ENCODE data around the gene MED25.

DNA sequence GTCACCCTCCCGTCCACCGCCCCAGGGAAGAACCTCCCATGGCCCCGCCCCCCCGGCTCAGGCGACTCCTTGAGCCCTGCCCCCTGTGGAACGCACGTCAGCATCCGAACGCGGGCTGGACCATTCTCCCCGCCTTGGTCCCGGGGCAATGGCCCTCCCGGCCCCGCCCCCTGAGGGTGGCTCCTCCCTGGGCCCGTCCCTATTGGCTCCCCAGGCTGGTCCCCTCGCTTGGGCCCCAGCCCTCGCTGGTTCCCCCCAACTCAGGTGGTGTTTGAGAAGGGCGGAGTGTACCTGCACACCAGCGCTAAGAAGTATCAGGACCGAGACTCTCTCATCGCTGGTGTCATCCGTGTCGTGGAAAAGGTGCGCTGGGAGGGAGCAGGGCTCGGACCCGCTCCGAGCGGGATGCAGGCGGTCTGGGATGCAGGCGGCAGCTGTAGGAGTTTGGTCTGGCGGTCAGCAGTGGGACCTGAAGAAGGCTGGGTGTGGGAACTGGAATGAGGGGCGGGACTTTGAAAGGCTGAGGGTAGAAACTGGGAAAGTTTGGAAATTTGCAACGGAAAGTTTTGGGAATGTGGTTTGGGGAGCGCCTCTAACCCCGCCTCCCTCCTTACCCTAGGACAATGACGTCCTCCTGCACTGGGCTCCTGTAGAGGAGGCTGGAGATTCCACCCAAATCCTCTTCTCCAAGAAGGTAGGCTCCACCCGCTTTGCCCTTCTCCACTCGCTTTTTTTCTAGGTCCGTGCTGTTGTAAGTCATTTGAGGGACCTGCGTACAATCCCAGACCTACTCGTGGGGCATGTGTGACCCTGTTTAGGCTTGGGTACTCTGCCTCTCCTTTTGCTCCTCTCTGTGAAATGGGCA lies 60.0 kb downstream of the MED25 start:
- TF ChIP-seq ZFP3 (CRISPR knock-in tag; IDR thresholded peaks at IDR 0.05): peak; percentile 96
- no peak for TF ChIP-seq PATZ1 (CRISPR knock-in tag; IDR thresholded peaks at IDR 0.05; ENCODE audit: borderline replicate concordance)
- TF ChIP-seq, protein P1, sequence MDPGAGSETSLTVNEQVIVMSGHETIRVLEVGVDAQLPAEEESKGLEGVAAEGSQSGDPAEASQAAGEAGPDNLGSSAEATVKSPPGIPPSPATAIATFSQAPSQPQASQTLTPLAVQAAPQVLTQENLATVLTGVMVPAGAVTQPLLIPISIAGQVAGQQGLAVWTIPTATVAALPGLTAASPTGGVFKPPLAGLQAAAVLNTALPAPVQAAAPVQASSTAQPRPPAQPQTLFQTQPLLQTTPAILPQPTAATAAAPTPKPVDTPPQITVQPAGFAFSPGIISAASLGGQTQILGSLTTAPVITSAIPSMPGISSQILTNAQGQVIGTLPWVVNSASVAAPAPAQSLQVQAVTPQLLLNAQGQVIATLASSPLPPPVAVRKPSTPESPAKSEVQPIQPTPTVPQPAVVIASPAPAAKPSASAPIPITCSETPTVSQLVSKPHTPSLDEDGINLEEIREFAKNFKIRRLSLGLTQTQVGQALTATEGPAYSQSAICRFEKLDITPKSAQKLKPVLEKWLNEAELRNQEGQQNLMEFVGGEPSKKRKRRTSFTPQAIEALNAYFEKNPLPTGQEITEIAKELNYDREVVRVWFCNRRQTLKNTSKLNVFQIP (CRISPR knock-in tag; IDR thresholded peaks at IDR 0.05; ENCODE audit: borderline replicate concordance, low read depth): no peak
- TF ChIP-seq ZFP30 (CRISPR knock-in tag; IDR thresholded peaks at IDR 0.05): no peak
- TF ChIP-seq, protein P2, sequence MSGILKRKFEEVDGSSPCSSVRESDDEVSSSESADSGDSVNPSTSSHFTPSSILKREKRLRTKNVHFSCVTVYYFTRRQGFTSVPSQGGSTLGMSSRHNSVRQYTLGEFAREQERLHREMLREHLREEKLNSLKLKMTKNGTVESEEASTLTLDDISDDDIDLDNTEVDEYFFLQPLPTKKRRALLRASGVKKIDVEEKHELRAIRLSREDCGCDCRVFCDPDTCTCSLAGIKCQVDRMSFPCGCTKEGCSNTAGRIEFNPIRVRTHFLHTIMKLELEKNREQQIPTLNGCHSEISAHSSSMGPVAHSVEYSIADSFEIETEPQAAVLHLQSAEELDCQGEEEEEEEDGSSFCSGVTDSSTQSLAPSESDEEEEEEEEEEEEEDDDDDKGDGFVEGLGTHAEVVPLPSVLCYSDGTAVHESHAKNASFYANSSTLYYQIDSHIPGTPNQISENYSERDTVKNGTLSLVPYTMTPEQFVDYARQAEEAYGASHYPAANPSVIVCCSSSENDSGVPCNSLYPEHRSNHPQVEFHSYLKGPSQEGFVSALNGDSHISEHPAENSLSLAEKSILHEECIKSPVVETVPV (CRISPR knock-in tag; IDR thresholded peaks at IDR 0.05): no peak
- no peak for TF ChIP-seq RARB (CRISPR knock-in tag; IDR thresholded peaks at IDR 0.05)
- TF ChIP-seq ARNTL (CRISPR knock-in tag; IDR thresholded peaks at IDR 0.05; ENCODE audit: borderline replicate concordance, low read depth): no peak
- no peak for TF ChIP-seq SNAI2 (CRISPR knock-in tag; IDR thresholded peaks at IDR 0.05)
- no peak for TF ChIP-seq GLIS3 (CRISPR knock-in tag; IDR thresholded peaks at IDR 0.05)
- no peak for TF ChIP-seq OSR1 (CRISPR knock-in tag; IDR thresholded peaks at IDR 0.05)
- TF ChIP-seq ZC3H10 (CRISPR knock-in tag; IDR thresholded peaks at IDR 0.05): no peak
- no peak for TF ChIP-seq ZNF565 (CRISPR knock-in tag; conservative IDR thresholded peaks at IDR 0.05; ENCODE audit: low read depth)
- no peak for TF ChIP-seq CSDC2 (CRISPR knock-in tag; IDR thresholded peaks at IDR 0.05)
